ENCODE data around the gene YBX3.
"Not testable (repeated sequence)": the region's sequence is repeated elsewhere in the genome, so short reads cannot be mapped to it uniquely, and the experiment has no call there.

DNA sequence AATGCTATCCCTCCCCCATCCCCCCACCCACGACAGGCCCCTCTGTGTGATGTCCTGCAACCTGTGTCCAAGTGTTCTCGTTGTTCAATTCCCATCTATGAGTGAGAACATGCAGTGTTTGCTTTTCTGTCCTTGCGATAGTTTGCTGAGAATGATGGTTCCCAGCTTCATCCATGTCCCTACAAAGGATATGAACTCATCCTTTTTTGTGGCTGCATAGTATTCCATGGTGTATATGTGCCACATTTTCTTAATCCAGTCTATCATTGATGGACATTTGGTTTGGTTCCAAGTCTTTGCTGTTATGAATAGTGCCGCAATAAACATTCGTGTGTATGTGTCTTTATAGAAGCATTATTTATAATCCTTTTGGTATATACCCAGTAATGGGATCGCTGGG lies 20.3 kb upstream of the YBX3 start:
- TF ChIP-seq, protein P1, sequence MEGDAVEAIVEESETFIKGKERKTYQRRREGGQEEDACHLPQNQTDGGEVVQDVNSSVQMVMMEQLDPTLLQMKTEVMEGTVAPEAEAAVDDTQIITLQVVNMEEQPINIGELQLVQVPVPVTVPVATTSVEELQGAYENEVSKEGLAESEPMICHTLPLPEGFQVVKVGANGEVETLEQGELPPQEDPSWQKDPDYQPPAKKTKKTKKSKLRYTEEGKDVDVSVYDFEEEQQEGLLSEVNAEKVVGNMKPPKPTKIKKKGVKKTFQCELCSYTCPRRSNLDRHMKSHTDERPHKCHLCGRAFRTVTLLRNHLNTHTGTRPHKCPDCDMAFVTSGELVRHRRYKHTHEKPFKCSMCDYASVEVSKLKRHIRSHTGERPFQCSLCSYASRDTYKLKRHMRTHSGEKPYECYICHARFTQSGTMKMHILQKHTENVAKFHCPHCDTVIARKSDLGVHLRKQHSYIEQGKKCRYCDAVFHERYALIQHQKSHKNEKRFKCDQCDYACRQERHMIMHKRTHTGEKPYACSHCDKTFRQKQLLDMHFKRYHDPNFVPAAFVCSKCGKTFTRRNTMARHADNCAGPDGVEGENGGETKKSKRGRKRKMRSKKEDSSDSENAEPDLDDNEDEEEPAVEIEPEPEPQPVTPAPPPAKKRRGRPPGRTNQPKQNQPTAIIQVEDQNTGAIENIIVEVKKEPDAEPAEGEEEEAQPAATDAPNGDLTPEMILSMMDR (IDR thresholded peaks at IDR 0.05), result not testable (repeated sequence)
- TF ChIP-seq EZH2 (IDR thresholded peaks at IDR 0.05; ENCODE audit: borderline replicate concordance, insufficient read depth, low read depth, low read length, poor library complexity, severe bottlenecking), result not testable (repeated sequence)
